Measurements from ENCODE around the gene GKAP1. TPM values are rescaled to one million over a fixed set of nuclear protein-coding genes. Genes with fewer than 3 reads are reported as not detected.
A peak's percentile ranks its signal among the peaks of the same experiment; 100 is the strongest.

Gene GKAP1
- total RNA-seq, 6 experiments from 2014 or later: 4.0 to 7.4 (median 5.6) TPM

GRCh38 chr9:83714329-83714728 is 103.2 kb downstream of the GKAP1 start:
- peak in 3 of 4 donors; percentile 24 to 37 (median 33) for ATAC-seq
- H3K9me3 ChIP-seq: peaks cover 0 to 4% (median 0%) of the 10 kb centered on the region in 4 donors
- intact Hi-C loops (cut with DNase I): no loop called here
- H3K27me3 ChIP-seq: no peaks in the 10 kb centered on the region
- 59% methylated on average over 3 of the region's 3 CpGs for WGBS (ENCODE audit: insufficient coverage, low coverage, low lambda C conversion rate, missing lambda C conversion rate)
- no peak overlapping the region for H3K27ac ChIP-seq
- no peak overlapping the region for H3K4me3 ChIP-seq
- H3K4me1 ChIP-seq: no peaks in the 10 kb centered on the region
- TF ChIP-seq CTCF (IDR thresholded peaks at IDR 0.05) (peak; percentile 9 to 28 (median 24)), POLR2A (IDR thresholded peaks at IDR 0.05) (no peak)
- H3K36me3 ChIP-seq: no peaks in the 10 kb centered on the region
- DNase-seq: no peak

- H3K36me3 ChIP-seq: no peaks in the 10 kb centered on the region
- TF ChIP-seq POLR2A (IDR thresholded peaks at IDR 0.05) (no peak), CTCF (IDR thresholded peaks at IDR 0.05) (peak in 3 of 4 donors; percentile 35 to 47 (median 46))
- no peaks in the 10 kb centered on the region for H3K27me3 ChIP-seq
- H3K4me3 ChIP-seq: peak overlapping the region; percentile 91 to 95 (median 94)
- peak overlapping the region; percentile 99 to 100 (median 99) for H3K27ac ChIP-seq
- 18% methylated on average over 16 of the region's 20 CpGs for WGBS (ENCODE audit: insufficient coverage, low coverage, low lambda C conversion rate, missing lambda C conversion rate)
- peak; percentile 87 to 92 (median 88) for DNase-seq
- no peaks in the 10 kb centered on the region for H3K9me3 ChIP-seq
- intact Hi-C loops (cut with DNase I): no loop called here
- peaks cover 0 to 24% (median 1%) of the 10 kb centered on the region in 4 donors for H3K4me1 ChIP-seq
- peak; percentile 81 to 91 (median 83) for ATAC-seq
Observed at GRCh38 chr9:83708515-83709158, 108.9 kb downstream of the GKAP1 start.

GRCh38 chr9:83707768-83708514 is 109.6 kb downstream of the GKAP1 start, which contains the start of gene UBQLN1:
Gene UBQLN1, minus strand, starts transcription at chr9:83707958. Its CDS starts 279 bp downstream, at chr9:83707679.
- TF ChIP-seq POLR2A (IDR thresholded peaks at IDR 0.05) (peak; percentile 97), CTCF (IDR thresholded peaks at IDR 0.05) (no peak)
- intact Hi-C loops (cut with DNase I): no loop called here
- Histone ChIP-seq H3K4me3 (peak within 1 kb of the TSS; percentile 91 to 95 (median 94)), H3K27me3 (no peaks in the 10 kb centered on the region), H3K4me1 (peaks cover 0 to 27% (median 1%) of the 10 kb centered on the region in 4 donors), H3K9me3 (no peaks in the 10 kb centered on the region), H3K27ac (peak within 1 kb of the TSS; percentile 99 to 100 (median 99)), H3K36me3 (no peaks in the 10 kb centered on the region)
- WGBS (ENCODE audit: insufficient coverage, low coverage, low lambda C conversion rate, missing lambda C conversion rate): 2% methylated on average over 18 of the region's 67 CpGs
- peak; percentile 89 to 94 (median 92) for ATAC-seq
- DNase-seq: peak; percentile 96

GRCh38 chr9:83707518-83707767 is 110.1 kb downstream of the GKAP1 start:
- ATAC-seq: peak; percentile 49 to 65 (median 62)
- intact Hi-C loops (cut with DNase I): no loop called here
- WGBS (ENCODE audit: insufficient coverage, low coverage, low lambda C conversion rate, missing lambda C conversion rate): 0% methylated on average over 1 of the region's 26 CpGs

More at GRCh38 chr9:83707518-83707767, 110.1 kb downstream of the GKAP1 start:
- Histone ChIP-seq H3K4me1 (peaks cover 0 to 27% (median 1%) of the 10 kb centered on the region in 4 donors), H3K9me3 (no peaks in the 10 kb centered on the region), H3K27me3 (no peaks in the 10 kb centered on the region), H3K36me3 (no peaks in the 10 kb centered on the region), H3K27ac (peak overlapping the region; percentile 99 to 100 (median 99)), H3K4me3 (peak overlapping the region; percentile 91 to 95 (median 94))
- TF ChIP-seq POLR2A (IDR thresholded peaks at IDR 0.05): no peak
- TF ChIP-seq CTCF (IDR thresholded peaks at IDR 0.05): no peak
- no peak for DNase-seq

Data from right lobe of liver (tissue), 6 donors.